GM12878 (cell line): ENCODE results near the gene FRMD3. TPM values are rescaled to one million over a fixed set of nuclear protein-coding genes. Genes with fewer than 3 reads are reported as not detected.

Source experiments
- ATAC-seq: fragments of 200-7000 bp; cut with Tn5 transposase; 3 replicates; pipeline ENCODE4 v1.9.1; 2020; ENCODE audit warnings: mild to moderate bottlenecking, moderate library complexity
- BruUV-seq: library from RNA; stranded (reverse); fragments of 400-500 nt; replicated peaks from 2 replicates; lab custom pipeline; 2021; lab: Mats Ljungman, UMichigan
- CTCF ChIA-PET: fragments of 300-600 bp; sonication (Branson Sonifier 250); formaldehyde crosslinking; extraction: SDS; loops from one replicate; lab custom pipeline; 2021; ENCODE audit warnings: inconsistent platforms; lab: Yijun Ruan, JAX
- POLR2A ChIA-PET: fragments of 350-600 bp; formaldehyde crosslinking; extraction: SDS; loops from one replicate; lab custom pipeline; 2021; ENCODE audit warnings: inconsistent platforms; lab: Charles Lee
- RAD21 ChIA-PET: fragments of 300-600 bp; sonication (Branson Sonifier 250); formaldehyde crosslinking; loops from one replicate; lab custom pipeline; 2023; ENCODE audit warnings: antibody characterized with exemption; ENCODE audit not compliant: unreplicated experiment; lab: Charles Lee
- SMC1A ChIA-PET: fragments of 300-600 bp; sonication (Branson Sonifier 250); formaldehyde crosslinking; loops from one replicate; lab custom pipeline; 2023; ENCODE audit not compliant: unreplicated experiment, uncharacterized antibody; lab: Charles Lee
- DNase-seq: peaks from one replicate; pipeline ENCODE4 v3.0.0-alpha.2; 2011; ENCODE audit warnings: low read depth, low spot score
- FAIRE-seq: peaks from 3 replicates; lab custom pipeline; 2011; peaks lifted over from hg19 to GRCh38; lab: Jason Lieb, UNC
- H2AFZ ChIP-seq: 2 replicates; pipeline ENCODE4 v1.6.0; 2011; ENCODE audit warnings: low read depth, low read length, control low read depth; ENCODE audit not compliant: control insufficient read depth
- H3K27ac ChIP-seq: 2 replicates; pipeline ENCODE4 v1.5.1; 2011; ENCODE audit warnings: control low read depth; ENCODE audit not compliant: control insufficient read depth, insufficient read depth
- H3K27me3 ChIP-seq, 2 experiments: replicated peaks in 1 of 2; 2 replicates each; pipeline versions ENCODE4 v1.6.0 to v1.6.1; 2011; ENCODE audit warnings: low read length in 1 of 2; ENCODE audit not compliant: control insufficient read depth in 2 of 2, insufficient read depth in 2 of 2
- H3K36me3 ChIP-seq, 2 experiments: 2 replicates each; pipeline ENCODE4 v1.5.1; 2011; ENCODE audit warnings: low read length in 1 of 2; ENCODE audit not compliant: control insufficient read depth in 2 of 2, insufficient read depth in 2 of 2
- H3K4me1 ChIP-seq: 2 replicates; pipeline ENCODE4 v1.6.1; 2011; ENCODE audit warnings: mild to moderate bottlenecking, low read length, moderate library complexity, mixed read lengths; ENCODE audit not compliant: control insufficient read depth, insufficient read depth
- H3K4me2 ChIP-seq: 2 replicates; pipeline ENCODE4 v1.6.0; 2011; ENCODE audit warnings: control low read depth; ENCODE audit not compliant: control insufficient read depth, insufficient read depth
- H3K4me3 ChIP-seq: fragments of 200-600 bp; sonication (generic); 2 replicates; pipeline ENCODE4 v1.5.1; 2016
- H3K79me2 ChIP-seq: 2 replicates; pipeline ENCODE4 v1.6.0; 2011; ENCODE audit warnings: low read length; ENCODE audit not compliant: control insufficient read depth, insufficient read depth
- H3K9ac ChIP-seq: 2 replicates; pipeline ENCODE4 v1.8.0; 2011; ENCODE audit warnings: low read length, control low read depth, mixed read lengths; ENCODE audit not compliant: control insufficient read depth, insufficient read depth
- H3K9me3 ChIP-seq: replicated peaks from 3 replicates; pipeline ENCODE4 v1.5.1; 2011; ENCODE audit warnings: mild to moderate bottlenecking, low read length; ENCODE audit not compliant: control insufficient read depth, insufficient read depth
- H4K20me1 ChIP-seq: 2 replicates; pipeline ENCODE4 v1.6.0; 2011; ENCODE audit not compliant: control insufficient read depth, insufficient read depth
- BCL11A ChIP-seq: IDR thresholded peaks from 2 replicates; pipeline ENCODE4 v1.6.1; 2011; ENCODE audit warnings: low read depth, low read length
- CBX3 ChIP-seq: fragments of 200-600 bp; sonication (generic); IDR thresholded peaks from 2 replicates; pipeline ENCODE4 v1.6.1; 2016; ENCODE audit warnings: low read depth, borderline replicate concordance
- CBX5 ChIP-seq: sonication (generic); IDR thresholded peaks from 2 replicates; pipeline ENCODE4 v1.6.1; 2016; ENCODE audit warnings: low read depth, moderate library complexity, mild to moderate bottlenecking, inconsistent platforms
- EED ChIP-seq: sonication (generic); IDR thresholded peaks from 2 replicates; pipeline ENCODE4 v1.6.1; 2016; ENCODE audit warnings: antibody characterized with exemption, low read depth
- ESRRA ChIP-seq: IDR thresholded peaks from 2 replicates; pipeline ENCODE4 v1.6.1; 2012; ENCODE audit warnings: mild to moderate bottlenecking, low read length, improper control_type of control experiment
- FOXK2 ChIP-seq: fragments of 450-650 bp; IDR thresholded peaks from 2 replicates; pipeline ENCODE4 v1.6.1; 2017; ENCODE audit warnings: mild to moderate bottlenecking, moderate library complexity
- GATAD2B ChIP-seq: fragments of 450-650 bp; conservative IDR thresholded peaks from 2 replicates; pipeline ENCODE4 v1.6.1; 2017; ENCODE audit warnings: low read depth, mild to moderate bottlenecking, moderate library complexity
- MYB ChIP-seq: fragments of 150-350 bp; IDR thresholded peaks from 2 replicates; pipeline ENCODE4 v1.6.1; 2014; ENCODE audit warnings: mild to moderate bottlenecking, low read depth, low read length, borderline replicate concordance
- PML ChIP-seq: IDR thresholded peaks from 2 replicates; pipeline ENCODE4 v1.6.1; 2012; ENCODE audit warnings: low read length, inconsistent platforms
- SIX5 ChIP-seq: IDR thresholded peaks from 2 replicates; pipeline ENCODE4 v1.6.1; 2011; ENCODE audit warnings: mild to moderate bottlenecking, low read depth, low read length, moderate library complexity; ENCODE audit not compliant: severe bottlenecking
- SUPT20H ChIP-seq: IDR thresholded peaks from 2 replicates; pipeline ENCODE4 v1.6.1; 2011; ENCODE audit warnings: low read depth, mild to moderate bottlenecking, low read length, moderate library complexity, borderline replicate concordance; ENCODE audit not compliant: control insufficient read depth
- TCF3 ChIP-seq: IDR thresholded peaks from 2 replicates; pipeline ENCODE4 v1.6.1; 2012; ENCODE audit warnings: low read depth, mild to moderate bottlenecking, low read length, borderline replicate concordance; ENCODE audit not compliant: insufficient read depth
- USF2 ChIP-seq: IDR thresholded peaks from 2 replicates; pipeline ENCODE4 v1.6.1; 2011; ENCODE audit warnings: low read depth, low read length, improper control_type of control experiment, borderline replicate concordance
- WGBS: methylation state at CpG from one replicate; pipeline ENCODE4 v1.1.6; 2016; ENCODE audit warnings: low lambda C conversion rate; ENCODE audit not compliant: insufficient replicate concordance, insufficient coverage; ENCODE audit errors: missing lambda C conversion rate; 5-methylcytosine and 5-hydroxymethylcytosine counted together
- in situ Hi-C: fragments of 300-500 bp; cut with MboI; formaldehyde crosslinking; loops from 9 replicates; pipeline ENCODE4 v1.14.3; 2018; ENCODE audit warnings: mixed read lengths
- intact Hi-C: fragments of 100-400 bp; cut with micrococcal nuclease; formaldehyde crosslinking; loops from one replicate; pipeline ENCODE4 v1.14.2; 2022; ENCODE audit not compliant: unreplicated experiment
- polyA plus RNA-seq, 11 experiments: library from polyadenylated mRNA; depleted of rRNA in 4 of 11; unstranded in 6 of 11; stranded (reverse) in 5 of 11; fragments of >200 nt; fragmentation: Nextera tagmentation in 4 of 11; fragmentation: Illumina TruSeq in 1 of 11; extraction: Ambion mirVana in 4 of 11; extraction: Trizol in 1 of 11; gene quantifications; 1 replicate in 1 of 11; 2 replicates in 10 of 11; pipeline versions ENCODE4 v1.2.1 to v1.2.3, GENCODE V29; 2011 to 2016; ENCODE audit warnings: inconsistent platforms in 2 of 11, missing spikeins in 2 of 11, low read depth in 1 of 11
- total RNA-seq, 4 experiments: library from RNA; depleted of rRNA in 3 of 4; stranded (reverse); fragments of >200 nt in 3 of 4; fragmentation: Illumina TruSeq in 1 of 4; extraction: Trizol in 1 of 4; gene quantifications; 2 replicates each; pipeline versions ENCODE4 v1.2.1 to v1.2.3, GENCODE V29; 2013 to 2021
- TF ChIP-seq, protein P1 (sequence below): fragments of 150-350 bp; IDR thresholded peaks from 2 replicates; pipeline ENCODE4 v1.6.1; 2016; ENCODE audit warnings: low read depth, low read length

Gene FRMD3
- total and polyA plus RNA-seq, 10 of the 15 experiments (the other 5 are each of a cell fraction or from before 2014, with no cell fraction given), result 0.04 to 0.68 (median 0.21) TPM; not detected in 1

- TF ChIP-seq PML (no peak), FOXK2 (no peak), EED (no peak), MYB (no peak), SUPT20H (no peak), BCL11A (no peak), CBX3 (no peak), TCF3 (no peak), SIX5 (no peak), CBX5 (no peak), ESRRA (no peak), GATAD2B (no peak), USF2 (no peak)
- TF ChIP-seq, protein P1, sequence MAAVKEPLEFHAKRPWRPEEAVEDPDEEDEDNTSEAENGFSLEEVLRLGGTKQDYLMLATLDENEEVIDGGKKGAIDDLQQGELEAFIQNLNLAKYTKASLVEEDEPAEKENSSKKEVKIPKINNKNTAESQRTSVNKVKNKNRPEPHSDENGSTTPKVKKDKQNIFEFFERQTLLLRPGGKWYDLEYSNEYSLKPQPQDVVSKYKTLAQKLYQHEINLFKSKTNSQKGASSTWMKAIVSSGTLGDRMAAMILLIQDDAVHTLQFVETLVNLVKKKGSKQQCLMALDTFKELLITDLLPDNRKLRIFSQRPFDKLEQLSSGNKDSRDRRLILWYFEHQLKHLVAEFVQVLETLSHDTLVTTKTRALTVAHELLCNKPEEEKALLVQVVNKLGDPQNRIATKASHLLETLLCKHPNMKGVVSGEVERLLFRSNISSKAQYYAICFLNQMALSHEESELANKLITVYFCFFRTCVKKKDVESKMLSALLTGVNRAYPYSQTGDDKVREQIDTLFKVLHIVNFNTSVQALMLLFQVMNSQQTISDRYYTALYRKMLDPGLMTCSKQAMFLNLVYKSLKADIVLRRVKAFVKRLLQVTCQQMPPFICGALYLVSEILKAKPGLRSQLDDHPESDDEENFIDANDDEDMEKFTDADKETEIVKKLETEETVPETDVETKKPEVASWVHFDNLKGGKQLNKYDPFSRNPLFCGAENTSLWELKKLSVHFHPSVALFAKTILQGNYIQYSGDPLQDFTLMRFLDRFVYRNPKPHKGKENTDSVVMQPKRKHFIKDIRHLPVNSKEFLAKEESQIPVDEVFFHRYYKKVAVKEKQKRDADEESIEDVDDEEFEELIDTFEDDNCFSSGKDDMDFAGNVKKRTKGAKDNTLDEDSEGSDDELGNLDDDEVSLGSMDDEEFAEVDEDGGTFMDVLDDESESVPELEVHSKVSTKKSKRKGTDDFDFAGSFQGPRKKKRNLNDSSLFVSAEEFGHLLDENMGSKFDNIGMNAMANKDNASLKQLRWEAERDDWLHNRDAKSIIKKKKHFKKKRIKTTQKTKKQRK, result no peak
- H4K20me1 ChIP-seq, result no peaks in the 10 kb centered on the region
- DNase-seq (no peak), FAIRE-seq (no peak), ATAC-seq (no peak)
- intact Hi-C loops (no loop called here), in situ Hi-C loops (no loop called here)
- H2AFZ ChIP-seq, result no peak overlapping the region
- SMC1A ChIA-PET, result interaction anchor here (1.1 kb wide), 1 partner anchor 16 kb away, joined by 3 read pairs; no protein-coding TSS in a partner anchor
- no peaks in the 10 kb centered on the region for H3K9me3 ChIP-seq
- no TSS peak for BruUV-seq
- H3K4me1 ChIP-seq, result no peaks in the 10 kb centered on the region
- POLR2A ChIA-PET, result no interaction called here
- H3K27me3 ChIP-seq, result no peaks in the 10 kb centered on the region; a peak in 1 of 4 replicates
- H3K4me2 ChIP-seq, result no peak overlapping the region
- H3K9ac ChIP-seq, result no peak overlapping the region
- CTCF ChIA-PET, result interaction anchor here (1.0 kb wide), 1 partner anchor 347 kb away, joined by 3 read pairs; no protein-coding TSS in a partner anchor
- WGBS, result 25% methylated on average over 6 of the region's 6 CpGs
- RAD21 ChIA-PET, result no interaction called here
- no peaks in the 10 kb centered on the region for H3K36me3 ChIP-seq
- no peak overlapping the region for H3K4me3 ChIP-seq
- H3K79me2 ChIP-seq, result no peaks in the 10 kb centered on the region
- H3K27ac ChIP-seq, result no peak overlapping the region
These were observed 340.6 kb downstream of the FRMD3 start for GRCh38 chr9:83197591-83197990.
